Stimulated activated CD8-positive, alpha-beta memory T cell treated with anti-CD3 and anti-CD28 coated beads, Interleukin-2, amount 100 ng/mL, for 48 hours (primary cell): ENCODE results near the gene IQCK.

Source experiments
- DNase-seq, 2 donors: peaks; one replicate each; pipeline ENCODE4 v3.0.0-alpha.2; 2020; ENCODE audit warnings: low read depth in 2 of 2

The IQCK gene

GRCh38 chr16:19860166-19861041, 142.3 kb downstream of the IQCK start:
- no peak for DNase-seq

DNA sequence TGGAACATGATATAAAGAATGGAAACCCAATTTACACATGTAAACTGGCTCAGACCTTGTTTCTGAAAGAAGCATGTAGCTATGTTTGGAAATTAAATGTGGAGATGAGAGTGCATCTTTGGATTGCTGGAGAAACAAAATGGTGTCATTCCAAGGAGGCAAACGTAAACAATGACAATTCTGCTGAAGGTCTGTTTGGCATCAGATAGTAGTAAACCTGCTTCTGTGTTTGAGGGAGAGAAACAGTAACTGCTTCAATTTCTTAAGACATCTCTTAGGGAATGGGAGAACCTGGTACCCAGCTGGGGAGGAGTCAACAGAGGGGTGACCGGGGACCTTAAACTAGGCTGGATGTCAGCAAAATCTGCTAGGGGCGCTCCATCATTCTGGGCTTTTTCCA, 143.1 kb downstream of the IQCK start:
- DNase-seq, result no peak

GRCh38 chr16:19861811-19862327, 143.8 kb downstream of the IQCK start:
- DNase-seq, result no peak

- DNase-seq, result no peak
Observed at GRCh38 chr16:19863990-19864389, 145.9 kb downstream of the IQCK start.

- no peak for DNase-seq
Observed at GRCh38 chr16:19864566-19864965, 146.5 kb downstream of the IQCK start.

- no peak for DNase-seq
Observed at GRCh38 chr16:19868421-19868820, 150.3 kb downstream of the IQCK start.

DNA sequence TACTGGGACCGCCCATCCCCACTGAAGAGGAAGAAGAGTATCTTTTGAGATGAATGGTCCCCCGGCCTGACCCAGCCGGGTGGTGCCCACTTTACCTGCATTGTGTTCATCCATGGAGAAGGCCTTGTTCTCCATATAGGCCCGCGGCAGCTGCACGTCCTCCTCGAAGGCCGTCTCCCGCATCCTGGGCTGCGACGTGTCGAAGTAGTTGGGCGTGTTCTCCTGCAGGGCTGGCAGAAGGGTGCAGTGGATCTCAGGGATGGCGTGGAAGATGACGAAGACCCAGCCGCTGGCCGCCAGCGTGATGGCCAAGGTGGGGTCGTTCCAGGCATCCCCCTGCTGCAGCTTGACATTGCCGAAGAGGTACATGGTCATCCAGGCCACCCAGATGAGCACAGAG, 153.7 kb downstream of the IQCK start:
- DNase-seq, result no peak

- no peak for DNase-seq
Observed at GRCh38 chr16:19872179-19872863, 154.2 kb downstream of the IQCK start.

DNA sequence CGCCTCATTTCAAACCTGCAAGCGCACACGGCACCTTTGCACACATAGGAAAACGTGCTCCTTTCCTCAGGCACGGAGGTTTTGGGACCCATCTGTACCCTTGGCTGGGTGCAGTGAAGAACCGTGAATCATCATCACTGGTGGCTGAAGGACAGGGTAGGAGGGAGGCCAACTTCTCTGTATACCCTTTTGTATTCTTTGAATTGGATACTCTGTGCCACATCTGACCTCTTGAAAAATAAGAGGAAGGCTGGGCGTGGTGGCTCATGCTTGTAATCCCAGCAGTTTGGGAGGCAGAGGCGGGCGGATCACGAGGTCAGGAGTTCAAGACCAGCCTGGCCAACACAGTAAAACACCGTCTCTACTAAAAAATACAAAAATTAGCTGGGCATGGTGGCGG, 154.9 kb downstream of the IQCK start:
- DNase-seq, result no peak

DNA sequence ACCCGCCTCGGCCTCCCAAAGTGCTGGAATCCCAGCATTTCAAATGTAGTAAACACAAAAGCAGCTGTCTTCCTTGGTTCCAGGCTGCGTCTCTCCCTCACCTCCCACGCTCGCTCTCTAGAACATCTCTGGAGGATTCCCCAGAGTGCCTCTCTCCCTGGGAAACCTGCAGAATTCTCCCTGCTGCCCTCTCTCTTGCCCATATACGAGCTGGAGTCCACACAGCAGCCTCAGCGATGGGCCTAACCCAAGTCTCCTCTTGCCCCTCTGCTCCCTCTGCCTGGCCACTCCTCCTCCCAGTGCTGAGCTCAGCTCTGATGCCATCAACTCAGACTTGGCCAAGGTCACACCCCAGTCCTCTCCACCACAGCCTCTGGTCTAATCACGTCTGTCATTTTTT, 156.0 kb downstream of the IQCK start:
- no peak for DNase-seq

GRCh38 chr16:19874851-19875546, 156.9 kb downstream of the IQCK start:
- no peak for DNase-seq

DNA sequence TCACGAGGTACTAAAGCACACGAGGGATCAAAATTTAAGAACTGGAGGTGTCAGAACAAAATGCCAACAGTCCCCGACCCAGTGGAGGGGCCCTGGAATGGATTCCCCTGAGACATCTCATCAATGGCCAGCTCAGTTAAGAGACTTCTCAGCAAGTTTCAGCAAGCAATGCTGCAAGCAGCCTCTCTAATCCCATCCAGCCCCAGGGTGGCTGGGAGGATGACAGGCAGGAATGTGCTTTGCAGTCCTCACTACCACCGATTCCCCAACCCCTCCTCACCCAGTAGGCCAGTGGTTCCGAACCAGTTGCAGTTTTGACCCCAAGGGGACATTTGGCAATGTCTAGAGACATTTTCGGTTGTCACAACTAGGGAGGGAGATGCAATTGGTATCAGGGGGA, 157.8 kb downstream of the IQCK start:
- DNase-seq, result no peak

GRCh38 chr16:19876501-19877059, 158.5 kb downstream of the IQCK start:
- DNase-seq, result no peak

- DNase-seq, result no peak
Observed at GRCh38 chr16:19878757-19879156, 160.7 kb downstream of the IQCK start.

- no peak for DNase-seq
Observed at GRCh38 chr16:19879241-19879792, 161.2 kb downstream of the IQCK start.

GRCh38 chr16:19881028-19881427, 163.0 kb downstream of the IQCK start:
- no peak for DNase-seq

- no peak for DNase-seq
Observed at GRCh38 chr16:19881783-19882182, 163.7 kb downstream of the IQCK start.

- no peak for DNase-seq
Observed at GRCh38 chr16:19882186-19882585, 164.1 kb downstream of the IQCK start.

DNA sequence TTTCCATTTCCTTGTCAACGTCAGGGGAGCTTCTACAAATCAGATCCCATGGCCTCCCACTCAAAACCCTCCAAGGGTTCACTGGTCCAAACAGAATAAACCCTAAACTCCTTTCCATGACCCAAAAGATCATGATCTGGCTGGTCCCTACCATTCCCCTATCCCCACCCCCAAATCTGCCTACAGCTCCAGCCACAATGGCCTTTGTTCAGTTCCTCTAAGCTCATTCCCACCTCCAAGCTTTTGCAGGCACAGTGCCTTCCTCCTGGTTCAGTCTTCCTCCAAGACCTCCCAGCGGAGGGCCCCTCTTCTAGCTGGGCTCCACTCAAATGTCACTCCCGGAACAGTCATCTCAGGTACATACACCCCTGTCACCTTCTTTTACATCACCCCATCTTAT, 164.6 kb downstream of the IQCK start:
- DNase-seq, result no peak

DNA sequence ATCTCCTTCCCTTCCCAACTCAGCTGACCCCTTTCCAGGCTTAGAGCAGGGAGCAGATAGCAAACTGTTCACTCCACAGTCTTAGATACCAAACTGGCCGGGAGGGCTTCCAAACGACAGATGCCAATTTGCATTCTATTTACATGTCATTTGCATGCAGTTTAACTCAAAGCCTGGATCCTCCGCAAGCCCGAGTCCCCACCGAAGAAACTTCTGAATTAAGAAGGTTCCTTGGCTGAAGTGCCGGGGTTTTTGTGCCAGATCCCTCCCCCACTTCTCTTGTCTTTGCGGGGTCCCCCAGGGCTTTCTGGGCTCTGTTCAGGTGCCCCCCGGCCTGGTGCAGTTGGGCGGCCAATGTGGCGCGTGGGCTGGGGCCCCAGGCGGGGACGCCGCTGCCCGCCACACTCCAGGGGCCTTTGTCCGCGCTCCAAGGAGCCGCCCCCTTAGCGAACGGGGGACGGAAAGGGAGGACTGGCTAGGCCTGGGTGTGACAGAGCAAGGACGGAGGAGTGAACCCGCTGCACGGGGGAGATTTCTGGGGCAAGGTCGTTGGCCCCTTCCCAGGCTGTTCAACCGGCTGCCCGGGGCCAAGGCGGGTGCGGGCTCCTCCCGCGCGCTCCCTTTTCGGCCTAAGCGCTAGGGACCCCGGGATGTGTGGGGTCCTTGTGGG, 165.4 kb downstream of the IQCK start:
- no peak for DNase-seq

DNA sequence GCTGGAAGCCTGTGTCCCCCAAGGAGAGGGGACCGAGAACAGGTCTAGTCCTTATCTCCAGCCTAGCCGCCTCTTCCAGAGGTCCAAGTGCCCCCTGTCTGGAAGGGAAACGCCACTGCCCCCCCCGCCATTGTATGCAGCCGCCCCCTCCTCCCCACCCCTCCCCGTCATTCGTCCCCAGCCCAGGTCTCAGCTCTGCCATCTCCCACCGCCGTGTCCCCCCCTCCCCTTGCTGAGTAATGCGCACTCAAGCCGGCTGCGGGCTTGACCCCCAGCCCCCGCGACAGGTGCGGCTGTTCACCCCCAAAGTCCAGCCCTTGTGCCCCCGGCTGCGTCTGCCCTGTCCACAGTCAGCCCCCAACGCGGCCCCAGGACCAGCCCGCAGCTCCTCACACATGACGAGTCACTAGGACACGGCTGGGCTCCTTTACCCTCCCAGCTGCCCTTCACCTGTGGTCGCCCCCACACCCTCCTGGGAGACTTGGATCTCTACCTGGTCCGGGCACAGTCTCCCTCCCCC, 166.0 kb downstream of the IQCK start:
- no peak for DNase-seq
